HepG2 (cell line): Measurements from ENCODE around the gene UPB1. TPM values are rescaled to one million over a fixed set of nuclear protein-coding genes. Genes with fewer than 3 reads are reported as not detected.
A peak's percentile ranks its signal among the peaks of the same experiment; 100 is the strongest.

Source experiments
- CENPT ChIP-seq: sonication (generic); formaldehyde crosslinking; IDR thresholded peaks from 2 replicates; pipeline ENCODE4 v1.8.0; 2022; ENCODE audit warnings: low read depth, mild to moderate bottlenecking, moderate library complexity, missing genetic modification reagents
- EHMT2 ChIP-seq: fragments of 200-600 bp; sonication (generic); IDR thresholded peaks from 2 replicates; pipeline ENCODE4 v1.7.0; 2017; ENCODE audit warnings: antibody characterized with exemption, low read depth, low read length, borderline replicate concordance
- GABPB1 ChIP-seq: IDR thresholded peaks from 2 replicates; pipeline ENCODE4 v1.6.1; 2016; ENCODE audit warnings: mild to moderate bottlenecking, missing genetic modification reagents, moderate library complexity, missing compliant biosample characterization
- HCFC1 ChIP-seq: fragments of 150-350 bp; IDR thresholded peaks from 2 replicates; pipeline ENCODE4 v1.6.1; 2014; ENCODE audit warnings: low read depth, low read length
- IKZF1 ChIP-seq: fragments of 450-650 bp; IDR thresholded peaks from 2 replicates; pipeline ENCODE4 v1.7.1; 2016
- MIER3 ChIP-seq: IDR thresholded peaks from 2 replicates; pipeline ENCODE4 v1.6.1; 2016; ENCODE audit warnings: missing compliant biosample characterization, borderline replicate concordance
- NKX3-1 ChIP-seq: sonication (generic); formaldehyde crosslinking; IDR thresholded peaks from 2 replicates; pipeline ENCODE4 v1.5.0; 2020; ENCODE audit warnings: missing genetic modification reagents
- PHF21A ChIP-seq: sonication (generic); formaldehyde crosslinking; IDR thresholded peaks from 2 replicates; pipeline ENCODE4 v1.5.0; 2020; ENCODE audit warnings: mild to moderate bottlenecking, missing genetic modification reagents
- PRDM10 ChIP-seq: sonication (generic); formaldehyde crosslinking; IDR thresholded peaks from 2 replicates; pipeline ENCODE4 v1.4.0; 2020; ENCODE audit warnings: low read depth, missing genetic modification reagents
- REL ChIP-seq: sonication (generic); formaldehyde crosslinking; conservative IDR thresholded peaks from 2 replicates; pipeline ENCODE4 v1.8.0; 2022; ENCODE audit warnings: mild to moderate bottlenecking, missing genetic modification reagents, moderate library complexity
- RFXAP ChIP-seq: sonication (generic); formaldehyde crosslinking; IDR thresholded peaks from 2 replicates; pipeline ENCODE4 v1.4.0; 2020; ENCODE audit warnings: missing genetic modification reagents, borderline replicate concordance
- RXRA ChIP-seq: sonication (generic); formaldehyde crosslinking; IDR thresholded peaks from 2 replicates; pipeline ENCODE4 v1.5.1; 2020; ENCODE audit warnings: missing genetic modification reagents
- STAT6 ChIP-seq: sonication (generic); formaldehyde crosslinking; IDR thresholded peaks from 2 replicates; pipeline ENCODE4 v1.4.0; 2020; ENCODE audit warnings: missing genetic modification reagents, mild to moderate bottlenecking, borderline replicate concordance
- TERF1 ChIP-seq: sonication (generic); formaldehyde crosslinking; IDR thresholded peaks from 2 replicates; pipeline ENCODE4 v1.8.0; 2022; ENCODE audit warnings: mild to moderate bottlenecking, missing genetic modification reagents, moderate library complexity
- ZFP91 ChIP-seq: sonication (generic); formaldehyde crosslinking; IDR thresholded peaks from 2 replicates; pipeline ENCODE4 v1.9.0; 2022; ENCODE audit warnings: missing genetic modification reagents, mild to moderate bottlenecking, borderline replicate concordance
- ZNF256 ChIP-seq: sonication (generic); formaldehyde crosslinking; conservative IDR thresholded peaks from 2 replicates; pipeline ENCODE4 v1.4.0; 2020; ENCODE audit warnings: missing genetic modification reagents
- ZNF260 ChIP-seq: sonication (generic); formaldehyde crosslinking; IDR thresholded peaks from 2 replicates; pipeline ENCODE4 v1.4.0; 2020; ENCODE audit warnings: missing genetic modification reagents, low read depth, mild to moderate bottlenecking, borderline replicate concordance
- ZNF337 ChIP-seq: sonication (generic); formaldehyde crosslinking; IDR thresholded peaks from 2 replicates; pipeline ENCODE4 v1.5.1; 2020; ENCODE audit warnings: missing genetic modification reagents, low read depth, mild to moderate bottlenecking, borderline replicate concordance
- ZNF552 ChIP-seq: sonication (generic); formaldehyde crosslinking; IDR thresholded peaks from 2 replicates; pipeline ENCODE4 v1.9.0; 2022; ENCODE audit warnings: missing genetic modification reagents, mild to moderate bottlenecking, borderline replicate concordance
- polyA plus RNA-seq, 8 experiments: library from polyadenylated mRNA; depleted of rRNA in 3 of 8; stranded (reverse) in 7 of 8; unstranded in 1 of 8; fragments of >200 nt; fragmentation: Illumina TruSeq in 4 of 8; extraction: Trizol in 4 of 8; gene quantifications; 2 replicates each; pipeline versions ENCODE4 v1.2.1 to v1.2.3, GENCODE V29; 2011 to 2016; ENCODE audit warnings: low read depth in 4 of 8, missing spikeins in 1 of 8, mixed read lengths in 1 of 8; ENCODE audit not compliant: insufficient read depth in 1 of 8
- total RNA-seq, 5 experiments: library from RNA; depleted of rRNA; stranded (reverse); fragments of >200 nt; fragmentation: Illumina TruSeq; extraction: Trizol; gene quantifications; 2 replicates each; pipeline ENCODE4 v1.2.3, GENCODE V29; 2016; ENCODE audit warnings: low read depth in 1 of 5

The UPB1 gene
- total and polyA plus RNA-seq, 2 of the 13 experiments (the other 11 are each of a cell fraction or from before 2014, with no cell fraction given) = 0.38 to 1.2 TPM

- peak; percentile 79; the same call in 1 of the 2 replicates for TF ChIP-seq ZNF552 (CRISPR knock-in tag)
- peak; percentile 91 for TF ChIP-seq MIER3 (CRISPR knock-in tag)
- peak; percentile 73; the same call in 1 of the 2 replicates for TF ChIP-seq HCFC1
- TF ChIP-seq ZNF337 (CRISPR knock-in tag) = peak; percentile 92; the same call in 1 of the 2 replicates
- peak; percentile 83 for TF ChIP-seq PHF21A
- TF ChIP-seq GABPB1 (CRISPR knock-in tag) = peak; percentile 97
- TF ChIP-seq RXRA (CRISPR knock-in tag) = peak; percentile 79
- peak; percentile 82; the same call in 1 of the 2 replicates for TF ChIP-seq RFXAP (CRISPR knock-in tag)
- no peak for TF ChIP-seq ZNF260 (CRISPR knock-in tag)
- no peak for TF ChIP-seq REL (CRISPR knock-in tag)
- no peak for TF ChIP-seq TERF1 (CRISPR knock-in tag)
- TF ChIP-seq EHMT2 = no peak
- no peak for TF ChIP-seq CENPT
- TF ChIP-seq NKX3-1 (CRISPR knock-in tag) = 0 out of 2 replicates have a peak, but pooled peaks have one; percentile 45
- peak; percentile 94 for TF ChIP-seq ZFP91 (CRISPR knock-in tag)
- no peak; the same call in 1 of the 2 replicates for TF ChIP-seq STAT6
- no peak for TF ChIP-seq IKZF1
- peak; percentile 25; the same call in 1 of the 2 replicates for TF ChIP-seq PRDM10
- 0 out of 2 replicates have a peak, but pooled peaks have one; percentile 74 for TF ChIP-seq ZNF256 (CRISPR knock-in tag)
Observed at GRCh38 chr22:24555165-24556039, 60.3 kb downstream of the UPB1 start, which contains the start of gene SNRPD3 (continued).
